ENCODE measurements around the gene GFRA1.

Gene GFRA1

GRCh38 chr10:116121640-116122525, 151.1 kb downstream of the GFRA1 start:
- DNase-seq = no peak

- DNase-seq = no peak
These were observed 152.1 kb downstream of the GFRA1 start for GRCh38 chr10:116120688-116121455.

- no peak for DNase-seq
These were observed 154.2 kb downstream of the GFRA1 start for GRCh38 chr10:116118847-116119246.

- DNase-seq = no peak
These were observed 157.2 kb downstream of the GFRA1 start for GRCh38 chr10:116115797-116116196.

- DNase-seq = no peak
These were observed 157.9 kb downstream of the GFRA1 start for GRCh38 chr10:116115036-116115641.

GRCh38 chr10:116113721-116114501, 159.1 kb downstream of the GFRA1 start:
- DNase-seq = no peak

- no peak for DNase-seq
These were observed 160.5 kb downstream of the GFRA1 start for GRCh38 chr10:116112232-116113231.

GRCh38 chr10:116111483-116112095, 161.4 kb downstream of the GFRA1 start:
- no peak for DNase-seq

- DNase-seq = no peak
These were observed 162.3 kb downstream of the GFRA1 start for GRCh38 chr10:116110736-116111135.

GRCh38 chr10:116109881-116110280, 163.1 kb downstream of the GFRA1 start:
- DNase-seq = no peak

GRCh38 chr10:116109481-116109880, 163.5 kb downstream of the GFRA1 start:
- no peak for DNase-seq

GRCh38 chr10:116108095-116108494, 164.9 kb downstream of the GFRA1 start:
- no peak for DNase-seq

- DNase-seq = no peak
These were observed 166.4 kb downstream of the GFRA1 start for GRCh38 chr10:116106611-116107010.

- no peak for DNase-seq
These were observed 167.7 kb downstream of the GFRA1 start for GRCh38 chr10:116105264-116105663.

- DNase-seq = no peak
These were observed 168.6 kb downstream of the GFRA1 start for GRCh38 chr10:116104210-116104932.

- no peak for DNase-seq
These were observed 169.3 kb downstream of the GFRA1 start for GRCh38 chr10:116103668-116104067.

GRCh38 chr10:116101616-116102315, 171.2 kb downstream of the GFRA1 start:
- DNase-seq = no peak

- DNase-seq = no peak
These were observed 172.0 kb downstream of the GFRA1 start for GRCh38 chr10:116100984-116101383.

- DNase-seq = no peak
These were observed 174.0 kb downstream of the GFRA1 start for GRCh38 chr10:116099023-116099420.

All from NCI-H1694 treated with DMSO at 0.1 percent for 48 hours (cell line).